Muscle of back (tissue), 11 donors: ENCODE results near the gene MRPS14. TPM values are rescaled to one million over a fixed set of nuclear protein-coding genes. Genes with fewer than 3 reads are reported as not detected.

ENCODE experiments used
- DNase-seq, 3 donors: peaks; one replicate each; pipeline versions ENCODE4 v3.0.0 to v3.0.0-alpha.2; 2013
- polyA plus RNA-seq, 10 donors: library from polyadenylated mRNA; unstranded; fragments of 120-200 nt; gene quantifications; one replicate each; pipeline ENCODE4 v1.2.1, GENCODE V29; 2013; ENCODE audit not compliant: insufficient read length in 10 of 10

MRPS14 gene
- polyA plus RNA-seq, 10 donors = 23.9 to 30.8 (median 25.7) TPM

- DNase-seq = peak in 2 of 3 donors; percentile 41 to 64
Observed at GRCh38 chr1:174989536-174990220, 33.5 kb downstream of the MRPS14 start.

DNA sequence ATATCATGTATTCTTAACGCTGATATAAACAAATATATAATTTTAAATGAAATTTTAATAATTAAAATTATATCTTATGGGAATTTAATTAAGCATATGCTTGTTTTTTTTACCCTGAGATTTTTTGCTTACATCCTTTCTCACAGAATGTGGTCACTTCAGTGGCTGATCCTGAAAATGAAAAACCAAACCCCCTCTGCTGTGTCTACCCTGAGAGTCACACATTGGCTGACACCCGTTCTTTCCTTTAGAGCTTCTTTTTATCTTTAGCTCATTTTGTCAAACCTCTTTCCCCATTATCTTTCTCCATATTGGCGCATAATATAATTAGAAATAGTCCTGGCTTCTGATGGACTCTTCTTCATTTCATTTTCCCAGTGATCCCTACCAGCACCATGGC is 34.2 kb downstream of the MRPS14 start:
- DNase-seq = no peak

DNA sequence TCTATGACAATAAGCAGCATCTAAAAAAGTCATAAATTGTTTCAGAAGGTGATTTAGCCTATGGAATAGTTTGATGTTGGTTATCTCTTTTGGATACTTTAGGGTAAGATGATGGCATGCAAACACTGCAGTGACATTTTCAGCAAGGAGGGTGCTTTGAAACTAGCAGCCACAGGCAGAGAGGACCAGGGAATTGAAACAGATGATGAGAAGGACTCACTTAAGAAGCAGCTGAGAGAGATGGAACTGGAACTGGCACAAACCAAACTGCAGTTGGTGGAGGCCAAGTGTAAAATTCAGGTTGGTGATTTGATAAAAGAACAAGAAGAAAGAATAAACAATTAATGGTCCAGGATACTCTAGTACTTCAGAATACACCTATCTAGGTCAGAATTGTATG is 34.7 kb downstream of the MRPS14 start:
- DNase-seq = no peak

- no peak for DNase-seq
Observed at GRCh38 chr1:174984952-174985351, 38.3 kb downstream of the MRPS14 start.

GRCh38 chr1:174982971-174983689 is 40.1 kb downstream of the MRPS14 start:
- peak in 1 of 3 donors; percentile 58 for DNase-seq

DNA sequence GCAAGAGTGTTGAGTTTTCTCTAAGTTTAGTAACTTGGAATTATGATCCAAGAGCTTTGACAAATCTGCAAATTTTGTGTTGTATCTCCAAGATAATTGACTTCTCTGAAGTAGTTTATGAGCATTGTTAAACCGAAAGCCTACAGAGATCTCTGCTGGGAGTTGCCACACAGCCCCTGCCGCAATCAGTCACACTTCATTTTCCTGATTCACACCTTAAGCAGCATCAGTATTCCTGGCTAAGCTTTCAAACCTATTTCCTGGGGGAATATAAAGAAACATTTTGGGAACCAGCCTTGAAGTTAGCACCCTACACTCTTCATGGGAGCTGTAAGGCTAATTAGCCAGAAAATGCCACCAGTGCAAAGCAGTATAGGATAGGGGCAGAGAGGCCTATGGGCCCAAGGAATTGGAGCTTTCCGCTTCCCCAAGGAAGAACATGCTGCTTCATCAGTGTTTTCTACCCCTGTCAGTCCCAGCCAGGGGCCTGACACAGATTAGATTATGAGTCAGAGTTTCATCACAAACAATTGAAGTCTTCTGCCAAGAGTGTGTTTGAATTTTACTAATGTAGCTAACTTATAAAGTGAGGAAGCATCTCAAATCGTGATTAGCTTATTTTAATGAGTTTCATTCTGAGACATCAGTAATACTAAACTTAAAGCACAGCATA is 46.7 kb downstream of the MRPS14 start:
- DNase-seq = no peak

DNA sequence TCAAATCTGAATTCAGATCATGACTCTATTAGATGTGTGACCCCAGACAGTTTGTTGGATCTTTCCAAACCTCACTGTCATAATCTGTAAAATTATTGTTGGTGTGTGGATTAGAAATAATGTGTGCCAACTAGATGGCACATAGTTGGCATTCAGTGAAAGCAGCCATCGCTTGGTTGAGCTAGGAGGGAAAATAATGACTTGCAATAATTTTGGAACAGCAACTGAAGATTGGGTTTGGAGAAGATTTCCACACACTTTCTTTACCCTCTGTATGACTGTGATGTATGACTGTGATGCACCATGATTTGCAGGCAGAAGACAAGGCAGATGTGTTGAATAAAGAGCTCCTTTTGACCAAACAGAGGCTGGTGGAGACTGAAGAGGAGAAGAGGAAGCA is 47.5 kb downstream of the MRPS14 start:
- no peak for DNase-seq

GRCh38 chr1:174974711-174975119 is 48.5 kb downstream of the MRPS14 start:
- DNase-seq = peak in 1 of 3 donors; percentile 52

- DNase-seq = no peak
Observed at GRCh38 chr1:174971902-174972301, 51.3 kb downstream of the MRPS14 start.

DNA sequence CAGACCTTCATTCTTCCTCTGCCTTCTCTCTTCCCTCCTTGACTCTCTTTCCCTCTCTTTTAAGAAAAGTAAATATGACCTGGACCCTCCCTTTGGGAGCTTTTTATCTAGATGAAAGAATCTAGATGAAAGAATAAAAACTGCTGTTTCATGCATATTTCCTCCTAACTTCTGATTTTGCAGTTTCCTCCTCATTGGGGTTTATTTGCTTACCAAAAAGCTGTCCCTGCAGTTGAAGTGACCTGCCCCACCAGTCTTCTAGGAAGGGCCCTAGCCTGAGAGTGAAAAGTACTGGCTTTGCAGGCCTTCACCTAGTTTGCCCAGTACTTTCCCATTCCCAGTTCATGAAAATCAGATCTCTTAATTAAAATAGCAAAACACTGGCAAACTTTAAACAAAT is 51.8 kb downstream of the MRPS14 start:
- no peak for DNase-seq

DNA sequence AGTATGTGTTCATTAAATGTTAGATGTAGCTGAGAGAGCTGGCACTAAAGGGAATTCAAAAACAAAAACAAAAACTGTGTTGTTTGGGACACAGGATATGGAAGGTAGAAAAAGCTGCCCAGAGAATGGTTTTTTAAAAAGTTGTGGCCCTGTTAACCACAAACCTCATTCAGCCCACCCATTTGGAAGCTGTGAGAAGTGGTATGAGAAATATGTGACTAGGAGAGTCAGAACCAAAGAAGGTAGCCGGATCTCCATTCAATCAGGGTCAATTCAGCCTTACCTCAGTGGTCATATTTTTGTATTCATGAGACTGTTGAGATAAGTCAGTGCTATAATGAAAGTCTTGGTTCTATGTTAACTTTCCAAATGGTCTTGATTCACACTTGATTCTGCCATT is 53.2 kb downstream of the MRPS14 start:
- DNase-seq = no peak

- no peak for DNase-seq
Observed at GRCh38 chr1:174968750-174969244, 54.4 kb downstream of the MRPS14 start.

GRCh38 chr1:174967845-174968705 is 55.1 kb downstream of the MRPS14 start:
- peak in 1 of 3 donors; percentile 25 for DNase-seq

- DNase-seq = no peak
Observed at GRCh38 chr1:174966008-174966572, 57.1 kb downstream of the MRPS14 start.

DNA sequence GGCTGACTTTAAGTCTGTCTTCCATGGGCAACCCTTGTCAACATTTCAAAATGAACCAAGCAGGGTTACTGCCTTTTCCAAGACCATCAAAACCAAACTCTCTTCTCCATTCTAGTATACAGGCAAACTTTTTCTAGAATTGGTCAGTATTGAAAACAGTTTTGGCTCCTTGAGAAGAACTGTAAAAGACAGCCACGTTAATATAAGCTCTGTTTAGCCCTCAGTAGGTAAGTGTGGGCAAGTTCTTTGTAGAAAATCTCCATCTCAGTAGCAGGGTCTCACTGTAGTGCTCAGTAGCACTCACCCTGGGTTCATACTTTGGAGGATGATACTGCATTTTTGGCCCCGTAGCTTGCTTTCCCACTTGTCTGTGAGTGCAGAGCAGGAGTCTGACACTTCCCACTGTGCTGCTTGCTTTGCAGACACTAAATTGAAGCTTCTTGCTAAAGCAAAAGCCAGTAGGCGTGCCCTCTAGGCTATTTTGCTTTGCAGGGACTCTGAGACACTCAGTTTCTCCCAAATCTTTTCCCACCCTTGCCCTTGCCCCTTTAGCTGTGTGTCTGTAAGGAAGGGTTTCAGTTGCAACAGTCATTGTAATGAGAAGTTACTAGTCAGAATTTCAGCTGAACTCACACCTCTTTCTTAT is 57.7 kb downstream of the MRPS14 start:
- peak in 1 of 3 donors; percentile 54 for DNase-seq

- peak in 1 of 3 donors; percentile 69 for DNase-seq
Observed at GRCh38 chr1:174964972-174965361, 58.3 kb downstream of the MRPS14 start.

DNA sequence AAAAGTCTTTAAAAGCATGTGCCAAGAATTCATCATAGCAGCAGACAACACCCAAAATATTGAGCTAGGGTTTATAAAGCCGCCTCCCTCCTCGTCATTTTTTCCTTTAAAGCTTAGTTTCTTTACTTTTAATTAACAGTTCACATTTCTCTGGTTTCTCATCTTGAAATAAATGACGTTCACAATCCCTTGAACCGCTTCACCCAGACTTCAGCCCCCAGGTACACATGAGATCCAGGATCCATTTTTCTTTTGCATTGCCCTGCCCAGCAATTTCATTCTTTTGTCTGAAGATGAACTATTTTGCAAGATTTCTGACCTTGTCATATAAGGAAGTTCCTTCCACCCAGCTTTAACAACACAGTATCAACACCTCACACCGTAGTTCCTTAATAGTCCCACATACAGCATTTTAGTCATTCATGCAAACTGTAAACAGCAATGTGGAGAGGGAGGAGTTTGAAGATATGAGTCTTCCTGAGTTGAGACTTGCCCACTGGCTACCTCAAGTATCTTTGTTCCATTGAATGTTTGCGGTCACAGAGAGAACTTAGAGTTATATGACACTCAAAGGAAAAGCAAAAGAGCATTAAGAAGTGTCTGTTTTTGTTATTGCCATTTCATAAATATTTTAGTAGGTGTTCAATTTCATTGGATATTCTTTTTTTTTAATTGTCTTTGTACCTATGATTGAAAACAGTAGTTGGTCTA is 58.8 kb downstream of the MRPS14 start:
- DNase-seq = peak in 1 of 3 donors; percentile 56

DNA sequence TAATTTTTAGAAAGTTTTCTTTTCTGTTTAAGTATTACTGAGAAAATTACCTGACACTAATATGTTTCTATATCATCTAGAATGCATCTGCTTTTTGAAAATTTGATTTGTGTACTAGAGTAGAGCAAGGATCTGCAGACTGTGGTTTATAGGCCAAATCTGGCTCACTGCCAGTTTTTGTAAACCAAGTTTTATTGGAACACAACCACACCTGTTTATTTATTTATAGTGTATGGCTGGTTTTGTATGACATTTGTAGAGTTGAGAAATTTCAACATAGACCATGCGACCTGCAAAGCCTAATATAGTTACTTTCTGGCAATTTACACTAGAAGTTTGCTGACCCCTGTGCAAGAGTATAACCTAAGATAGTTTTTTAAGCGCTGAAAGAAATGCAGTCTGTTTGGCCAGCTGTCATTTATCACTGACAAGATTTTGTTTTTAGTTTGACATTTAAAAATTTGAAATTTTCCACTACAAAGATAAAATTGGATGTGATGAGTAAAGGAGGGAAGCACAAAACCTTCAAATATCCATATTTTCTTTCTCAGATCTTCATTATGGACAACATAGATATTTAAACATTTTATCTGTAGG is 59.6 kb downstream of the MRPS14 start:
- peak in 1 of 3 donors; percentile 39 for DNase-seq
